Activated CD8-positive, alpha-beta memory T cell treated with anti-CD3 and anti-CD28 coated beads for 24 hours (primary cell): ENCODE data around the gene ITGA1.
"Not testable (repeated sequence)": the region's sequence is repeated elsewhere in the genome, so short reads cannot be mapped to it uniquely, and the experiment has no call there.

Experiments
- DNase-seq: peaks from one replicate; pipeline ENCODE4 v3.0.0-alpha.2; 2020

The ITGA1 gene

DNA sequence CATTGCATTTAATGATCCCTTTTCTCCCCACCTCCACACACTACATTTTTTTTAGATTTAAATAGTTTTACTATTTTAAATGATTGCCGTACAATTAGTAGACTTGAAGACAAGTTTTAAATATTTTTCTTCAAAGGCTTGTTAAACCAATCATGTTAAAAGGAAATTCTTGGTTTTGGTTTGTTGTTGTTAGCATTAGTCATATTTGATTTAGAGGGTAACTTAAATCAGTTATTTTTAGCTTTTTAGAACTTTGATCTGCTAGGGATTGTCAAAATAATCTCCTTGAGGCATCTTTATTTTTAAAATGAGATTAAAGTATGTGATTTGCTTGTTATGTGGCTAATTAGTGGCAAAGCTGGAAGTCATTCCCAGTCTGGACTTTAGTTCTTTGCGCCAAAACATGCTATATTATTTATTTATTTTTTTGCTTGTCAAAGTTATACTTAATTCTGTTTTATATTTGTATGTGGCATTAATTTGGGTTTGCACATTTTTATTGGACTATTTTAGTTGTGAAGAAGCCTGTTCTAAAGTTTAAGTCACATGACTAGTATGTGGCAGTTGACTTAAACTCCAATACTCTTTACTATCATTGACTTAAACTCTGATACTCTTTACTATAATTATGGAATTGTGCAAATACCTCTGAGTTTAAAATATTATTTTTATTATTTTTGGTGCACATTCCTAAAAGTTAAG, 14.7 kb downstream of the ITGA1 start:
- no peak for DNase-seq

DNA sequence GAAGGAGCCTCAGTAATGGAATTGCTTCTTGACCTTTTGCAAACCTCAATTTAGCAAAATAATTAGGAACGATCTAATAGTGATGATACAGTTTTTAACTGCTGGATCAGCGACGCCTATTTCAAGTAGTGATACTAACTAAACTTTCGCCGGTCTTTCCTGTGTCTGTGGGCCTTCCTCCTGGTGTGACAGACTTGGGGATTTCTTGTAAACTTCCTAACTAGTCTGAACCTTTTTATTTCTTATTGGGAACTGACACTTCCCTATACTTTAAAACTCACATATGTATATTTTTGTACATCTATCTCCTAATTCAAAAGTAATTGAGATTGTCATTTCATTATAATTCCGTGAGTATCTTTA, 15.2 kb downstream of the ITGA1 start:
- DNase-seq, result no peak

DNA sequence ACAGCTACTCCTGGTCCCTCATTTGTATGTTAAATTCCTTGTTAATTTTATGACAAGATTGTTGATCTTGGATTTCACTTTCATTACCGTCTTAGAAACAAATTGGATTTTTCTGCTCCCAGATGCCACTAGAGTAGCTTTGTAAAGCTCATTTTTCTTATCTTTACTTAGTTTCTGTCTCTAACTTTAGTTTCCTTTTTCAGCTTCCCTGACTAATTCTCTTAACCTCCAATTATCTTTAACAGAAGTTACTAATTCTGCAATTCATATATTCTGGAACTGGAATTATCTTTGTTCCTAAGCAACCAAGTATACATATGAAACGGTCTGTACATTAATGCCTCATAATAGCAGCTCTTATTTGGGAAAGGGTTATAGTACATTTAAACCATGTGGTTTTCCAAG, 16.7 kb downstream of the ITGA1 start:
- DNase-seq, result no peak

DNA sequence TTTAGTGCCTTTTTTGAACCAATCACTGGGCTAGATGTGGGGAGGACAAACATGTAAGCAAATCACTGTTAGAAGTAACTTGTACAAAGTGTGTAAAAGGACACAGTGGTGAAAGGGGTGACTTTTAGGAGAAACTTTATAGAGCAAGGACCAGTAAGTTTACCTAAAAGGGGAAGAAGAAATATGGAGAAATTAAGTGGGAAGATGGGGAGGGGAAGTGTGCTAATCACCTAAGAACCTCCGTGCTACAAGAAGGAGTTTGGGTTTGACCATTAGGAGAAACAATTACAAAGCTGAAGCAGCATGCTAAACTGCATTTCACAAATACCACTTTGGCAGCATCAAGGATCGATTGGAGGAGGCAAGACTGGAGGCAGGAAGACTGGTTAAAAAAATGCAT, 17.3 kb downstream of the ITGA1 start:
- no peak for DNase-seq

DNA sequence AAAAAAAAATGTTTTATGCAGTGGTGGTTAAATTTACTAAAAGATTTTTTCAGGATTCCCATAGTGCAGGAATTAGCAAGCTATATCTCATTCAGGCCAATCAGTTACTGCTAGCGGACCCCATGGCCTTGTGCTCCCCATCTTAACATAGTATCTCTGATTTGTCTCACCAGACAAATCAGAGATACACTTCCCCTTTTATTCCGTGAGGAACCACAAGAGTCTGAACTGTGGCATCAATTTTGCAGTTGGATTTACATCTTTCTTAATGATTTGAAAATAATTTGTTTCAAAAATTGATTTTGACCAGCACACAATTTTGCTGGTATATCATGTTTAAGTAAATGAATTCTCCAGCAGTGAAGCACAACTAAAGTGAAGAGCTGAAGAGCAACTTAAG, 17.9 kb downstream of the ITGA1 start:
- no peak for DNase-seq

DNA sequence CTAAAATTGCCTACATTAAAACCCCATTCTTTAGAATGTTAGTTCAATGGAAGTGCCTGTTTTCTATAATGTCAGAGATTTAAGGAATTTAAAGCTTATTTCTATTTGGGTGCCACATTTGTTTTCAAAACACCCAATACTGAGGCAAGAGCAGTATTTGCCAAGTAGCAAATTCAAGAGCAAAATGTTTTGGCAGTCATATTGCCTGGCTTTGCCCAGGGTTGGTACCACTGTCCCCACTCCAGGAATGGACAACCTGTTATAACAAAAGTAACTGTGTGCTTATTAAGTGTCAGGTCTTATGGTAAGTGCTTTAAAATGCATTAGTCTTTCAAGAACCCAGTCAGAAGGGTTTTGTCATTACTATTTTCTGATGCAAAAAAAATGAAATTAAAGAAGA, 19.3 kb downstream of the ITGA1 start:
- no peak for DNase-seq

DNA sequence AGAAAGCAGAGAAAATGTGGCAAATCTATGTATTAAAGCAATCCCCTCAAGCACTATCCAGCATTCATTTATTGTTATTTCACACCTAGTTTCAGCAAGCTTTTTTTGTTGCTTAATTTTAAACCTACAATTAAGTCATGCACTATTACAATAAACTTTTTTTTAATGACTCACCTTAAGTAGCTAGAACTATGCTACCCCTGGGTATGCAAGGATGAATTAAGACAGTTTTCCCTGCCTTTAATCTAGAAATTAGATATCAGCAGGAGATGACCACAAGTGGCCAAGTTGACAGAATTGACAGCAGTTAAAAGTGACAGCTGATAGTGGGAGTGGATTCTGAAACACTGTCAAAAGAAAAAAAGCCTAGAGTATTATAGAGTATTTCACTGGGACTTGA, 20.0 kb downstream of the ITGA1 start:
- DNase-seq, result no peak

DNA sequence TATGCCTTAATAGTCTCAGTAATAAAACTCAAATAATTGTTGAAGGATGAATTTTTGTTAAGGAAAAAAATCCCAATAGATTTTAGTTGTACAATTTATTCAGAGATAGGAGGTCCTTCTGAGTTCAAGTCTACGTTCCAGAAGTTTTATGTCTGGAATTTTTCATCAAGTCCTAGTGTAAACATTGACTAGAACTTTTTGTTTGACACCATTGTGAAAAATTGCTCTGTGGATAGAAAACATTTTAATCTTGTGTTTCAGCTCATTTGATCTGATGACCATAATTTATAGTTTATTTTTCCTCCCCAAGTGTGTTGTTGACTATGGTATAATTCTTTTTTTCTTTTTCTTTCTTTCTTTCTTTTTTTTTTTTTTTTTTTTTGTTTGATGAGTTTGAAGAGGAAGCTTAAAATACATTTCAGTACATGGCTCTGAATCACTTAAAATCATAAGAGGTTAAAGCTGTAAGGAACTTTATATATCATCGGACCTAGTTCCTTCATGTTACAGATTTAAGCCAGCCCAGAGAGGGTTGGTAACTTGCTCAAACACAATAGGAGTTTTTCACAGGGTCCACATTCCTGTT, 20.7 kb downstream of the ITGA1 start:
- no peak for DNase-seq

DNA sequence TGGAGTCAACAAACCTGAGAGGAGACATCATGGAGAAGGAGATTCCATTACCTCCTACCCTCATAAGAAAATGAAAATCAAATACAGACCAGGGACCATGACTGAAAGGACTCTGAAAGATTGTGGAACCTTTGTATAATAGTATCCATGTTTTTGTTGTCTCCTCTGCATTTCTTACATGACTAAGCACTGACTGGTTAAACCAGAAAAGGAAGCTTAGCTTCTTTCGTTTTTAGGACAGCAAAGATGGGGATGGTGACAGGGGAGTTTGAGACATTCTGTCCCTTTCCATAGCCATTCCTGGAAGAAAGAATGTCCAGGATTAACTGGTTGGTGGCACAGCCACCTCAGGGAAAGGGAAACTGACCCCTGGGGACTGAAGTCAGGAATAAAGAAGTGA, 22.2 kb downstream of the ITGA1 start:
- no peak for DNase-seq

DNA sequence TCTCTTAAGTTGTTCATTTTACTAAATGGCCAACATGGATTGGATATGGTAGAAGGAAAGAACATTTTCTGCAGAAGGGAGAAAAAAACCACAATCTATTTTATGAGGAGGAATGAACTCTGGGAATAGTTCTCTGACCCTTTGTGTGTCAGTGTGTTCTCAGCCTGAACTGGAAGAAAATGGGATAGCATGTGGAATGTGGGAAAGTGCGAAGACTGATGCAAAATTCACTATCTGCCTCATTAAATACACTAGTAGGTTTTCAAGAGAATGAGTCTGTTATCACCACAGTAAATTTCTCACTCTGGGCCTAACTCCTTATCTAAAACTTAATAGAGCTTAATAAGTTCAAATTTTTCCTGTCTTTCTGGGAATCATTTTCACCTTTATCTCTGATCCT, 22.7 kb downstream of the ITGA1 start:
- no peak for DNase-seq

DNA sequence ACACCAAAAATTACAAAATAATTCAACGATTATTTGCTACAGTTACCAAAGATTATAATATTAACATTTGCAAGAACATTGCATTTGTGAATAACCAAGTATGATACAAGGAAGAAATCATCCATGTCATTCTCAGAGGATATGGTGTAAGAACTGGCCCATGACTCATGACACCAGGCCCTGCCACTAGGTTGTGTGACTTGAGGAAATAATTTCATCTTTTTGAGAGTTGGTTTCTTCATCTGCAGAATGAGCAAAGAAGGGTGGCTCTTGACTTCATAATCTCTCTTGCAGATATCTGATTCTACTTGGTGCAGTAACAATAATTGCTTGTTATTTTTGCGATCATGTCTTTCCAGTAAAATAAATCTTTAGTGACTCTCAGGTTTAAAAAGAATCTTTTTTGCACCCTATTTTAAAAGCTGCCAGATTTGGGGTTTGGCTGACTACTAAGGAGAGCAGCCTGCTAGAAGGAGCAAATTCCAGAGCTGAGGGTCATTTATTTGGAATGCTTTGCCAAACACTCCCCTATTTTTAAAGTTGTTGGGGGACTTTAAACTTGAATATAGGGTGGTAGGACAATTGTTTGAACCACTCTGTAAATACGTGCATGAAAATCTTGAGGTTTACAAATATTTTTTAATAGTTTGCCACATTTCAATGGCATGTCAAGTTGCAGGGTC, 23.5 kb downstream of the ITGA1 start:
- DNase-seq, result no peak

DNA sequence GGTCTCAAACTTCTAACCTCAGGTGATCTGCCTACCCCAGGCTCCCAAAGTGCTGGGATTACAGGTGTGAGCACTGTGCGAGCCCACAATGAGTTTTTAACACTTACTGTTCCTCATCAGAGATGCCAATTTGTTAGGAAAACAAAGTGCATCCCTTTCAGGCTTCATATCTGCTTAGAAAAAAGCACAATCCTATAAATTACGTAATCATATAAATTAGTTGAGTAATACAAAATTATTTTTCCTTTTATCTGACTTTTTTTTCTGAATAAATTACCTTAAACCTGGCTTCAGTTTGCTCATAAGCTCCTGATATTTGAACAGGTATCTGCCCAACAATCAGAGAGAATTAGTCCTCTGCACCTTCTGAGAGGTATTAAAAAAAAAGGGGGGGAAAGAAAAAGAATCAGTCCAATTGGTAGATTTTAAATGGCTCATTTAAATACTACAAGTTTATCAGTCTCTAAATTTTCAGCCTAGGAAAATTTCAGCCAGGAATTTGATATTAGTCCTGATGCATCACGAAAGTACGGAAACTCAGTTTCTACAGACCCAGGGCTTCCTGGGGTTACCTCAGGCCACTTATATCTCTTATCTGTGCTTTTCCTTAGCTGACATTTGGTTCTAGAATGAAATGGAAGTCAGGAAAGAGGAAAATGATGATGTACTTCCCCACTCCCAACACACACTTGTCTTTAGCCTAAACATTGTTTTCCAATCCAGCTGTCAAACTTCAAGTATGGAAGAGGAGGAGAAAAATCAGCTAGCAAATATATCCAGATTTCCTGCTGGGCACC, 26.8 kb downstream of the ITGA1 start:
- no peak for DNase-seq

DNA sequence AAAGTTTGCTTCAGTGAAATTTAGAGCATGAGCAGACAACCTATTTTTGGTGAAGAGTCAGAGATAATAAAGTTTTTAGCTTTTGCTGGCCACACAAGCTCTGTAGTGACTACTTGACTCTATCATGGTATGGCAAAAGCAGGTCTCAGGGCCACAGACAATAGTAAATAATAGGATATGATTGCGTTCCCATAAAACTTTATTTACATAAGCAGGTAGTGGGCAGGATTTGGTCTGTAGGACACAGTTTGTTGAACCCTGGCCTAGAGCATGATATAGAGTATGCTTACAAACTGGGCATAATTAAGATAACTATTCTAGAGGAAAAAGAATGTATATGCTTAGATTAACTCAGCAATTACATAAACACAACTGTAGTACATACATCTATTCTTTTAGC, 30.1 kb downstream of the ITGA1 start:
- no peak for DNase-seq

DNA sequence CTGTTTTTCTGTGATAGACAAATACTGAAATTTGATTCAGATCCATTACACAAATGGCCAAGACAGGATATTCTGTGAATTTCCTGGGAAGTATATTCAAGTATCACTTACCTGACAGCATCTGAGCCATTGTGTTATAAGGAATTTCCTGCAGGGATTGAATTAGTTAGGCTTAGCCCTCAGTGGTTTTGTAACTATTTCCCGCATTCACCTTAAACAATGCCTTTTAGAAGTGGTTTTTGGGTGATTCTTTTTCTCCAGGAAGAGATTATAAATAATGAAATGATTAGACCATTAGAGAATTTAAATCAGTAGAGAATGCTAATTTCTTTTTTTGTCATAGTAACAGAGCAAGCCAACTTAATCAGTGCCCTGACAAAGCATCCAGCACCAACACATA, 30.6 kb downstream of the ITGA1 start:
- no peak for DNase-seq

DNA sequence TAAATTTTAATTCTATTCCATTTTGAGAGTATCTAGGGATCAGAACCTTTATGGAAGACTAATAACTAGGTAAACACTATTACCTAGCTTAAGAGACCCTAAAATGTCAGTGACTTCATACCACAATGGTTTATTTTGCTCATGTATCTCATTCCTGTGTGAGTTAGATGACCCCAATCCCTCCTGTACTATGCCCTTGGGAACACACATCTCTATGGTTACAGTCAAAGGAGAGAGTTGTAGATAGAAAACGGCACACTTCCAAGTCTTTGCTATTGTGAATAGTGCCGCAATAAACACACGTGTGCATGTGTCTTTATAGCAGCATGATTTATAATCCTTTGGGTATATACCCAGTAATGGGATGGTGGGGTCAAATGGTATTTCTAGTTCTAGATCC, 31.1 kb downstream of the ITGA1 start:
- not testable (repeated sequence) for DNase-seq

DNA sequence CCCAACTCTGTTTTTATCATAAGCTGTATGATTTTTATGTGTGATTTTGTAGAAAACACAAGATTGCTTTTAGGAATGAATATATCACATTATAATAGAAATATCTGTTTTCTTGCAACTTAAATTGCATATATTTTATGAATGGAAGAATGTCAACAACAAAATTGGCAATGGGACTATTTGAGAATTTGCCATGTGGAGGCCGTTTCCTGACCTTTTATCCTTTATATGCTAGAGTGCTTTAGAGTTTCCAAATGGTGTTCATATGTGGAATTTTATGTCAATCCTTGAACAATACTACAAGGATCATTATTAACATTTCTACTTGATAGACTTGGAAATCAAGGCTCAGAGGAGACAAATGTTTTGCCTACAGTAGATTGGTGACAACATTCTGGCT, 34.2 kb downstream of the ITGA1 start:
- no peak for DNase-seq

DNA sequence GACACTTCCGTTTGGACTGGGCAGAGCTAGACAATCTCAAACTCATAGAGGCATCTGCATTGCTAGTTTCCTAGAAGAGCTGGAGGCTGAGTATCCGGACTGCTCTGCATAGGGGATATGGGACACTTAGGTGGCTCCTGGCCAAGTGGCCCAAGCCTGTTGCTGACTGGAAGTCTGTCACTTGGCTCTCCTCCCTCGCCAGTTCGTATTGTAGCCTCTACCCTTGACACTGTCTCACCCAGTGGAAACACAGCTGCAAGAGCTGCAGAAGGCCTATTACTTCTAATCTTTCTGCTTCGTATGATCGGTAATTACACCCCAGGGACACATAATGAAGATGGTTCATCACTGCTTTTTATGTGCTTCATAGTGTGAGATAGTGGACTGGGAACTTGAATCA, 34.7 kb downstream of the ITGA1 start:
- no peak for DNase-seq

DNA sequence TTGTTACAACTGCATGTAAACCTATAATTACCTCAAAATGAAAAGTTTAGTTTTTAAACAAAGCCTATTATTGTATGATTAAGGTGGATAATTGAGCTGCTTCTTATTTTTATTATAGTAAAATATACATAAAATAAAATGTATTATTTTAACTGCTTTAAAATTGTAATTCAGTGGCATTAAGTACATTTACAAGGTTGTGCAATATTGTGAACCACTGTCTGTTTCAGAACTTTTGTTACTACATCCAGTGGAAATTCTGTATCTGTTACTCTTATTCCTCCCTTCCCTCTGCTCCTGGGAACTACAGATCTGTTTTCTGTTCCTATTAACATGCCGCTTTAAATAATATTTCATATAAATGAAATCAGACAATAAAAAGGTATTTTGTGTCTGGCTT, 37.1 kb downstream of the ITGA1 start:
- no peak for DNase-seq

DNA sequence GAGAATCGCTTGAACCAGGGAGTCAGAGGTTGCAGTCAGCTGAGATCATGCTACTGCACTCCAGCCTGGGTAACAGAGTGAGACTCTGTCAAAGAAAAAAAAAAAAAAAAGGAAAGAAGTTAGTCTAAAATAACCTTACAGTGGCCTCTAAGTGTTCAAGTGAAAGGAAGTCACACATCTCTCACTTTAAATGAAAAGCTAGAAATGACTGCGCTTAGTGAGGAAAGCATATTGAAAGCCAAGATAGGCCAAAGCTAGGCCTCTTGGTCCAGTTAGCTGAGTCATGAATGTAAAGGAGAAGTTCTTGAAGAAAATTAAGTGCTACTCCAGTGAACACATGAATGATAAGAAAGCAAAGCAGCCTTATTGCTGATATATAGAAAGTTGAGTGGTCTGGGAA, 38.1 kb downstream of the ITGA1 start:
- DNase-seq, result no peak

DNA sequence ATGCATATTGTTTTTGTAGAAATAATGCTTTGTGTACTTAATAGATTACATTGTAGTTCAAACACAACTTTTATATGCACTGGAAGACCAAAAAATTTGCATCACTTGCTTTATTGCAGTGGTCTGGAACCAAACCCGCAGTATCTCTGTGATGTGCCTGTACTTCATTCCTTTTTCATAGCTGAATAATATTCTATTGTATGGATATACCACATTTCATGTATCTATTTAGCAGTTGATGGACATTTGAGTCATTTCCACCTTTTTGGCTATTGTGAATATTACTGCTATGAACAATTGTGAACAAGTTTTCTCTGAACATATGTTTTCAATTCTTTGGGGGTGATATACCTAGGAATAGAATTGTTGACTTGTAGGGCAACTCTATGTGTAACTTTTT, 40.1 kb downstream of the ITGA1 start:
- no peak for DNase-seq

DNA sequence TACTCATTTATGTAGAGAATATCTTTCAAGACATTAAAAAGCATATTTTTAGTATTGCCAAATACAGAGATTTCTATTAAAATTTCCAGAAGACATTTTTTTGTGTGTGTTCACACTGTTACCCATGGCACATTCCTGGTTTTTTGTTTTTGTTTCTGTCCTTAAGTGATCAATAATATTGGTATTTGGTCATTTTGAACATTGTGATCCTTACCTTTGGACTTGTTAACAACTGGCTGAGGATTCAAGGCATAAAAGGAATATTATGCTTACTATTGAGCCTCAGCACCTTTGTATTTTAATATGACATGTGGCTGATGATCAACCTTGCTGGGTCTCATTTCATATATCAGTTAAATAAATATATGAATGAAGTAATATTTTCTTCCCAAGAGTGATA, 41.9 kb downstream of the ITGA1 start:
- DNase-seq, result no peak

DNA sequence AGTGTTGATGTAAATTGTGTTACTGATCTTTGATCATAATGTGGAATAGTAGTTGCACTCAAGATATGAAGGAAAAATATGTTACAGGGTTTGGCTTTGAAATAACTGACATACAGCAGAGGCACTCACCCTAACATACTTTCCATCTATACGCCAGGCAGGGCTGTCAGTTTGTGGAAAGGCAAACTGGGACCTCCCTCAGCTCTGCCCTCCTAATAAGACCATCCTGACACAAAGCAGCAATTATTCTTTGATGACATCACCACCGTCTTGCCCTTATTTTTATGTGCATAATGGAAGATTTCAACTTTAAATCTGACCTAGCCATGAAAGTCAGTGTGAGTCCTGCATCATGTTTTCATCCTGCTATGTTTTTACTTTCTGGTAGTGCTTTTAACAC, 42.9 kb downstream of the ITGA1 start:
- DNase-seq, result no peak

DNA sequence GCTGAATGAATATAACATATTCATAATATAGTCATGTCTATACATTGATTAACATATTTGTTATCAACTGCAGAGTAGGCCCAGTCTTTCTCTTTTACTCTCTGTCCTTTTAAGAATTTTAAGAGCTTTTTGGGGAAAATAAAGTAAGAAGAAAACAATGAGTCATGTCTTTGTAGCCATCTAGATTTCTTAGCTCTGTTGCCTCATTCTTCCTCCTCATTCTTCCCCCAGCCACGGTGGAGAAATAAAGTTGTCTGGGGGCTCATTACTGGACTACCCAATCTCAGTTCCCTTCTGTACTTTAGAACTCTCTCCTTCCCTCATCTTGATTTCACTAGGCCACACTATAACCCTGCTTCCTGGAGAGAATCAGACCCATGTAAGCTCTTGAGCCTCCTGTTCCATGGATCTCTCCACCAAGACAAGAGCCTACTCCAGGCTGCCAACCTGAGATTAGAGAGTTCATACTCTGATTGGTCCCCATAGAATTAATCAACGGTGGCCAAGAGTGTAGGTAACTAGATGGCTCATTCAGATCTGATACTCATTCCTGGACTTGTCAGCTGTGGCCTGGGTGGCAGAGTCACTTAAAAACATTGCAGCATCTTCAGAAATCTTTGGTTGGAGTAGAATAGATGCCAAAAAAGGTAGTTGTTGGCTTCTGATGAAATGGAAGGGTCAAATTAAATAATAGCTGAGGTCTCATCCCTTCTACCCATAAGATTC, 44.2 kb downstream of the ITGA1 start:
- DNase-seq, result no peak
